OCI-LY1 (cell line): ENCODE data around the gene ENO4.

Experiments
- H2AFZ ChIP-seq: fragments of 200-600 bp; sonication (generic), shearing (Covaris generic); 2 replicates; pipeline ENCODE4 v1.6.0; 2014; ENCODE audit warnings: antibody characterized with exemption, mild to moderate bottlenecking, low read length
- H3F3A ChIP-seq: fragments of 200-600 bp; sonication (generic), shearing (Covaris generic); 2 replicates; pipeline ENCODE4 v1.6.0; 2014; ENCODE audit warnings: mild to moderate bottlenecking, antibody characterized with exemption, low read length, moderate library complexity; ENCODE audit not compliant: insufficient read depth
- H3K27ac ChIP-seq: fragments of 200-600 bp; sonication (generic); 2 replicates; pipeline ENCODE4 v1.5.1; 2014; ENCODE audit warnings: low read length, mixed run types, mild to moderate bottlenecking, low read depth; ENCODE audit not compliant: poor library complexity, severe bottlenecking
- H3K27me3 ChIP-seq: fragments of 200-600 bp; sonication (generic); 2 replicates; pipeline ENCODE4 v1.6.0; 2014; ENCODE audit warnings: antibody characterized with exemption, mild to moderate bottlenecking, low read length, moderate library complexity; ENCODE audit not compliant: insufficient read depth
- H3K36me3 ChIP-seq: fragments of 200-600 bp; sonication (generic); 2 replicates; pipeline ENCODE4 v1.6.1; 2014; ENCODE audit warnings: mild to moderate bottlenecking, antibody characterized with exemption, low read length, moderate library complexity, mixed read lengths; ENCODE audit not compliant: insufficient read depth
- H3K4me1 ChIP-seq: fragments of 200-600 bp; sonication (generic); 2 replicates; pipeline ENCODE4 v1.5.1; 2014; ENCODE audit warnings: mild to moderate bottlenecking, low read length, moderate library complexity; ENCODE audit not compliant: insufficient read depth, severe bottlenecking
- H3K4me2 ChIP-seq: fragments of 200-600 bp; sonication (generic), shearing (Covaris generic); 2 replicates; pipeline ENCODE4 v1.6.1; 2014; ENCODE audit warnings: low read length
- H3K4me3 ChIP-seq: fragments of 200-600 bp; sonication (generic); 2 replicates; pipeline ENCODE4 v1.5.1; 2014; ENCODE audit warnings: low read length, low read depth, mild to moderate bottlenecking, mixed read lengths; ENCODE audit not compliant: poor library complexity, severe bottlenecking
- H3K79me2 ChIP-seq: fragments of 200-600 bp; shearing (Covaris generic); 2 replicates; pipeline ENCODE4 v1.6.1; 2016; ENCODE audit warnings: mixed run types, low read length, mixed read lengths; ENCODE audit not compliant: insufficient read depth
- H3K9ac ChIP-seq: fragments of 200-600 bp; sonication (generic), shearing (Covaris generic); 2 replicates; pipeline ENCODE4 v1.6.1; 2014; ENCODE audit warnings: mild to moderate bottlenecking, low read length, mixed read lengths
- H3K9me2 ChIP-seq: fragments of 200-600 bp; sonication (generic), shearing (Covaris generic); 2 replicates; pipeline ENCODE4 v1.6.1; 2014; ENCODE audit warnings: low read depth, mild to moderate bottlenecking, low read length, mixed read lengths
- H3K9me3 ChIP-seq: fragments of 200-600 bp; shearing (Covaris generic); 2 replicates; pipeline ENCODE4 v1.6.1; 2014; ENCODE audit warnings: low read length, mixed read lengths
- H4K20me1 ChIP-seq: fragments of 200-600 bp; sonication (generic), shearing (Covaris generic); 2 replicates; pipeline ENCODE4 v1.6.0; 2016; ENCODE audit warnings: mild to moderate bottlenecking, low read length; ENCODE audit not compliant: insufficient read depth
- CTCF ChIP-seq: fragments of 200-600 bp; sonication (generic), shearing (Covaris generic); IDR thresholded peaks from 2 replicates; pipeline ENCODE4 v1.5.1; 2017; ENCODE audit warnings: mild to moderate bottlenecking, antibody characterized with exemption, low read length, moderate library complexity, mixed read lengths
- EZH2 ChIP-seq: fragments of 200-600 bp; sonication (generic), shearing (Covaris generic); IDR thresholded peaks from 2 replicates; pipeline ENCODE4 v1.8.0; 2017; ENCODE audit warnings: borderline replicate concordance, mixed run types, mild to moderate bottlenecking, antibody characterized with exemption, low read length, moderate library complexity, mixed read lengths

Gene ENO4

GRCh38 chr10:116880716-116881482, 31.6 kb downstream of the ENO4 start:
- H3F3A ChIP-seq: no peaks in the 10 kb centered on the region
- no peaks in the 10 kb centered on the region for H3K36me3 ChIP-seq
- H3K9ac ChIP-seq: no peak overlapping the region
- no peak overlapping the region for H3K4me2 ChIP-seq
- H3K9me2 ChIP-seq: no peaks in the 10 kb centered on the region
- no peak for TF ChIP-seq EZH2
- TF ChIP-seq CTCF: no peak
- no peaks in the 10 kb centered on the region for H3K79me2 ChIP-seq
- H2AFZ ChIP-seq: no peak overlapping the region
- H3K4me3 ChIP-seq: no peak overlapping the region
- H4K20me1 ChIP-seq: no peaks in the 10 kb centered on the region
- 0 out of 2 replicates have a peak, but pooled peaks cover 3% of the 10 kb centered on the region for H3K27me3 ChIP-seq
- H3K4me1 ChIP-seq: no peaks in the 10 kb centered on the region
- no peak overlapping the region for H3K27ac ChIP-seq
- no peaks in the 10 kb centered on the region for H3K9me3 ChIP-seq

DNA sequence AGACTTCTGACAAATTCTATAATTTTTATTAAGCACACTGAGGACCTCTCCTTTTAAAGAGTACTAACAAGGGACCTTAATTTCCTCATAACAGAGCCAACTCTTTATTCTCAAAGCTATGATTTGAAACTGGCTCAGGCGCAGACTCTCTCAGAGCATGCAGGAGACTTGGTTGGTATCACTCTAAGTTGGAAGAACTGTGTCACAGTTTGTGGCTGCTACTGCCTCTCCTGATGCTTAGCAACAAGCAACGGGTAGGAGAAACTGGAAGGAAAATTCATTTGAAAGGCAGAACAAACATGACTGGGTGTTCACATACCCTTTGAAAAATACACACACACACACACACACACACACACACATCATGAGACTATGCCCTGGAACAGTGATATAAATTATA, 33.3 kb downstream of the ENO4 start:
- no peak overlapping the region for H3K4me3 ChIP-seq
- no peaks in the 10 kb centered on the region for H3K9me3 ChIP-seq
- no peak overlapping the region for H2AFZ ChIP-seq
- TF ChIP-seq EZH2 (no peak), CTCF (no peak)
- no peak overlapping the region for H3K9ac ChIP-seq
- H3K36me3 ChIP-seq: no peaks in the 10 kb centered on the region
- H3K27me3 ChIP-seq: 0 out of 2 replicates have a peak, but pooled peaks cover 3% of the 10 kb centered on the region
- H3K9me2 ChIP-seq: no peaks in the 10 kb centered on the region
- no peaks in the 10 kb centered on the region for H3K4me1 ChIP-seq
- H4K20me1 ChIP-seq: no peaks in the 10 kb centered on the region
- H3K4me2 ChIP-seq: no peak overlapping the region
- H3K27ac ChIP-seq: no peak overlapping the region
- no peaks in the 10 kb centered on the region for H3K79me2 ChIP-seq
- H3F3A ChIP-seq: no peaks in the 10 kb centered on the region

DNA sequence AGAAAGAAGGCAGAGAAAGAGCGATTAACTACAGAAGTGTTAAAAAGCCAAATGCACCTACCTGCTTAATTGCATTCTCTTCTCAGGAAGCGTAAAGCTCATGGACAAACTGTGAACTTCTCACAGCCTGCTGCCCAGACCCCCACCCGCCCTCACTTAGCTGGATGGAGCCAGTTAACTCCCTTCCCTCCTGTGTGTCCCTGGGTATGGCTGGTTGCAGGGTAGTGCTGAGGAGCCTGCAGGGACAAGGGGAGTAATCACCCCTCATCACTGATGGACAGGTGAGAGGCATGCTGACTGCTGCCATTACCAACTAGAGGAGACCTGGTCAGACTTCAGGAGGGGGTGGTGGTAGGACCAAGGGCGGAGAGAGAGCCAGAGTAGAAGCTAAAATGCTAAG, 37.5 kb downstream of the ENO4 start:
- Histone ChIP-seq H3K4me2 (no peak overlapping the region), H3F3A (no peaks in the 10 kb centered on the region), H2AFZ (no peak overlapping the region), H3K4me3 (no peak overlapping the region), H3K9me3 (no peaks in the 10 kb centered on the region), H3K27ac (no peak overlapping the region), H3K79me2 (no peaks in the 10 kb centered on the region), H3K4me1 (no peaks in the 10 kb centered on the region), H3K36me3 (no peaks in the 10 kb centered on the region), H3K27me3 (0 out of 2 replicates have a peak, but pooled peaks cover 3% of the 10 kb centered on the region), H3K9ac (no peak overlapping the region), H4K20me1 (no peaks in the 10 kb centered on the region), H3K9me2 (no peaks in the 10 kb centered on the region)
- no peak for TF ChIP-seq CTCF
- no peak for TF ChIP-seq EZH2
